ENCODE results near the gene SARM1. TPM values are rescaled to one million over a fixed set of nuclear protein-coding genes. Genes with fewer than 3 reads are reported as not detected.
A peak's percentile ranks its signal among the peaks of the same experiment; 100 is the strongest.

SARM1 gene
- polyA plus RNA-seq, 3 donors = 0.78 to 7.1 (median 0.90) TPM

GRCh38 chr17:28325211-28325610, 46.3 kb upstream of the SARM1 start:
- peak overlapping the region in 1 of 7 donors; percentile 18 for H3K27ac Mint-ChIP-seq
- no peak overlapping the region for H3K4me3 Mint-ChIP-seq
- no peak overlapping the region for H2AFZ ChIP-seq (ENCODE audit: insufficient read depth, low read depth, low read length, poor library complexity, severe bottlenecking)
- no peaks in the 10 kb centered on the region for H4K20me1 ChIP-seq (ENCODE audit: insufficient read depth, low read length)
- peaks cover 21% of the 10 kb centered on the region for H3K79me2 ChIP-seq (ENCODE audit: insufficient read depth, low read length)
- no peaks in the 10 kb centered on the region for H3K27me3 ChIP-seq (ENCODE audit: control insufficient read depth in 2 of 2, insufficient read depth in 2 of 2, low read length in 2 of 2)
- 100% methylated on average over 2 of the region's 5 CpGs for WGBS (ENCODE audit: insufficient coverage)
- no peak overlapping the region for H3K4me3 ChIP-seq (replicated peaks in 1 of 3; ENCODE audit: low read depth in 2 of 3, low read length in 3 of 3)
- H3K4me1 ChIP-seq (ENCODE audit: control insufficient read depth in 1 of 2, insufficient read depth in 2 of 2, low read length in 2 of 2) = peaks cover 17 to 20% of the 10 kb centered on the region in 2 donors
- intact Hi-C loops (cut with micrococcal nuclease) = no loop called here
- no peaks in the 10 kb centered on the region for H3K27me3 Mint-ChIP-seq (ENCODE audit: low read depth in 3 of 3)
- no peak overlapping the region for H3K4me2 ChIP-seq (replicated peaks; ENCODE audit: extremely low read depth, low read length, poor library complexity, severe bottlenecking)
- DNase-seq = no peak
- H3K27ac ChIP-seq (ENCODE audit: low read depth in 1 of 2, low read length in 2 of 2) = no peak overlapping the region
- no peaks in the 10 kb centered on the region for H3K9me3 Mint-ChIP-seq
- H3K4me1 Mint-ChIP-seq = peaks cover 19% of the 10 kb centered on the region
- TF ChIP-seq, protein P1, sequence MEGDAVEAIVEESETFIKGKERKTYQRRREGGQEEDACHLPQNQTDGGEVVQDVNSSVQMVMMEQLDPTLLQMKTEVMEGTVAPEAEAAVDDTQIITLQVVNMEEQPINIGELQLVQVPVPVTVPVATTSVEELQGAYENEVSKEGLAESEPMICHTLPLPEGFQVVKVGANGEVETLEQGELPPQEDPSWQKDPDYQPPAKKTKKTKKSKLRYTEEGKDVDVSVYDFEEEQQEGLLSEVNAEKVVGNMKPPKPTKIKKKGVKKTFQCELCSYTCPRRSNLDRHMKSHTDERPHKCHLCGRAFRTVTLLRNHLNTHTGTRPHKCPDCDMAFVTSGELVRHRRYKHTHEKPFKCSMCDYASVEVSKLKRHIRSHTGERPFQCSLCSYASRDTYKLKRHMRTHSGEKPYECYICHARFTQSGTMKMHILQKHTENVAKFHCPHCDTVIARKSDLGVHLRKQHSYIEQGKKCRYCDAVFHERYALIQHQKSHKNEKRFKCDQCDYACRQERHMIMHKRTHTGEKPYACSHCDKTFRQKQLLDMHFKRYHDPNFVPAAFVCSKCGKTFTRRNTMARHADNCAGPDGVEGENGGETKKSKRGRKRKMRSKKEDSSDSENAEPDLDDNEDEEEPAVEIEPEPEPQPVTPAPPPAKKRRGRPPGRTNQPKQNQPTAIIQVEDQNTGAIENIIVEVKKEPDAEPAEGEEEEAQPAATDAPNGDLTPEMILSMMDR (IDR thresholded peaks at IDR 0.05) = no peak
- H3K9me3 ChIP-seq (replicated peaks in 1 of 2; ENCODE audit: control insufficient read depth in 1 of 2, insufficient read depth in 1 of 2, low read length in 2 of 2) = no peaks in the 10 kb centered on the region
- H3K9ac ChIP-seq (ENCODE audit: insufficient read depth, low read length, poor library complexity, severe bottlenecking) = no peak overlapping the region
- H3K36me3 ChIP-seq (replicated peaks in 1 of 2; ENCODE audit: control insufficient read depth in 1 of 2, insufficient read depth in 2 of 2, low read length in 2 of 2) = peaks cover 24 to 44% of the 10 kb centered on the region in 2 donors
- peaks cover 30 to 44% of the 10 kb centered on the region in 2 donors for H3K36me3 Mint-ChIP-seq

- Histone ChIP-seq H4K20me1 (ENCODE audit: insufficient read depth, low read length) (no peaks in the 10 kb centered on the region), H3K36me3 (replicated peaks in 1 of 2; ENCODE audit: control insufficient read depth in 1 of 2, insufficient read depth in 2 of 2, low read length in 2 of 2) (peaks cover 32 to 53% of the 10 kb centered on the region in 2 donors), H3K27me3 (ENCODE audit: control insufficient read depth in 2 of 2, insufficient read depth in 2 of 2, low read length in 2 of 2) (no peaks in the 10 kb centered on the region), H3K4me3 (replicated peaks in 1 of 3; ENCODE audit: low read depth in 2 of 3, low read length in 3 of 3) (no peak overlapping the region), H2AFZ (ENCODE audit: insufficient read depth, low read depth, low read length, poor library complexity, severe bottlenecking) (no peak overlapping the region), H3K79me2 (ENCODE audit: insufficient read depth, low read length) (peaks cover 20% of the 10 kb centered on the region), H3K9ac (ENCODE audit: insufficient read depth, low read length, poor library complexity, severe bottlenecking) (no peak overlapping the region), H3K9me3 (replicated peaks in 1 of 2; ENCODE audit: control insufficient read depth in 1 of 2, insufficient read depth in 1 of 2, low read length in 2 of 2) (no peaks in the 10 kb centered on the region), H3K4me2 (replicated peaks; ENCODE audit: extremely low read depth, low read length, poor library complexity, severe bottlenecking) (no peak overlapping the region), H3K4me1 (ENCODE audit: control insufficient read depth in 1 of 2, insufficient read depth in 2 of 2, low read length in 2 of 2) (peaks cover 17 to 20% of the 10 kb centered on the region in 2 donors), H3K27ac (ENCODE audit: low read depth in 1 of 2, low read length in 2 of 2) (peak overlapping the region in 1 of 2 donors; percentile 8)
- H3K27ac Mint-ChIP-seq = no peak overlapping the region
- H3K4me3 Mint-ChIP-seq = no peak overlapping the region
- H3K9me3 Mint-ChIP-seq = no peaks in the 10 kb centered on the region
- TF ChIP-seq, protein P1 (IDR thresholded peaks at IDR 0.05) = no peak
- peaks cover 18% of the 10 kb centered on the region for H3K4me1 Mint-ChIP-seq
- H3K36me3 Mint-ChIP-seq = peaks cover 39 to 53% of the 10 kb centered on the region in 2 donors
- WGBS (ENCODE audit: insufficient coverage) = 100% methylated on average over 6 of the region's 7 CpGs
- no peaks in the 10 kb centered on the region for H3K27me3 Mint-ChIP-seq (ENCODE audit: low read depth in 3 of 3)
- intact Hi-C loops (cut with micrococcal nuclease) = no loop called here
- DNase-seq = no peak
Observed at GRCh38 chr17:28326114-28326513, 45.4 kb upstream of the SARM1 start.

Measured in CD14-positive monocyte (primary cell).